IMR-90 (cell line): ENCODE measurements around the gene CC2D2A. TPM values are rescaled to one million over a fixed set of nuclear protein-coding genes. Genes with fewer than 3 reads are reported as not detected.
A peak's percentile ranks its signal among the peaks of the same experiment; 100 is the strongest.

Experiments used
- ATAC-seq: fragments of 200-7000 bp; cut with Tn5 transposase; 2 replicates; pipeline ENCODE4 v1.9.1; 2020; ENCODE audit warnings: low read depth, mild to moderate bottlenecking, moderate library complexity
- BruUV-seq: library from RNA; stranded (reverse); fragments of 400-500 nt; replicated peaks from 2 replicates; lab custom pipeline; 2021; lab: Mats Ljungman, UMichigan
- CTCF ChIA-PET: fragments of 300-600 bp; formaldehyde crosslinking; extraction: SDS; loops from one replicate; lab custom pipeline; 2021; ENCODE audit warnings: antibody characterized with exemption; lab: Yijun Ruan, JAX
- POLR2A ChIA-PET: fragments of 300-600 bp; sonication (Branson Sonifier 250); formaldehyde crosslinking; loops from one replicate; lab custom pipeline; 2022; ENCODE audit warnings: antibody characterized with exemption; ENCODE audit not compliant: unreplicated experiment; lab: Charles Lee
- DNase-seq: peaks from one replicate; pipeline ENCODE4 v3.0.0; 2013
- H2AFZ ChIP-seq: replicated peaks from 2 replicates; pipeline ENCODE3; 2013; ENCODE audit warnings: low read length, mild to moderate bottlenecking; ENCODE audit not compliant: poor library complexity
- H2AK5ac ChIP-seq: 2 replicates; pipeline ENCODE4 v1.6.1; 2013; ENCODE audit warnings: low read depth, low read length, inconsistent platforms
- H2AK9ac ChIP-seq: replicated peaks from 2 replicates; pipeline ENCODE3; 2013; ENCODE audit warnings: mild to moderate bottlenecking, low read depth, low read length, moderate library complexity; ENCODE audit not compliant: poor library complexity
- H2BK120ac ChIP-seq: 2 replicates; pipeline ENCODE4 v1.6.1; 2013; ENCODE audit warnings: low read depth, low read length, inconsistent platforms
- H2BK15ac ChIP-seq: 3 replicates; pipeline ENCODE4 v1.6.1; 2013; ENCODE audit warnings: low read depth, low read length, inconsistent platforms
- H2BK20ac ChIP-seq: 2 replicates; pipeline ENCODE4 v1.6.1; 2013; ENCODE audit warnings: low read depth, mild to moderate bottlenecking, inconsistent platforms, low read length, moderate library complexity
- H2BK5ac ChIP-seq: 2 replicates; pipeline ENCODE4 v1.6.1; 2013; ENCODE audit warnings: mild to moderate bottlenecking, low read depth, low read length, inconsistent platforms; ENCODE audit not compliant: poor library complexity, severe bottlenecking
- H3K14ac ChIP-seq: replicated peaks from 2 replicates; pipeline ENCODE4 v1.6.1; 2013; ENCODE audit warnings: low read depth, low read length, inconsistent platforms
- H3K18ac ChIP-seq: 2 replicates; pipeline ENCODE4 v1.6.1; 2013; ENCODE audit warnings: low read depth, low read length, control low read depth
- H3K23ac ChIP-seq: 2 replicates; pipeline ENCODE4 v1.6.1; 2013; ENCODE audit warnings: low read depth, low read length, inconsistent platforms
- H3K27ac ChIP-seq: 2 replicates; pipeline ENCODE4 v1.5.1; 2013; ENCODE audit warnings: mild to moderate bottlenecking, control low read depth, low read length; ENCODE audit not compliant: insufficient read depth
- H3K27me3 ChIP-seq: 2 replicates; pipeline ENCODE4 v1.6.1; 2013; ENCODE audit warnings: low read length; ENCODE audit not compliant: control insufficient read depth, insufficient read depth
- H3K36me3 ChIP-seq: 2 replicates; pipeline ENCODE4 v1.6.1; 2013; ENCODE audit warnings: low read length, mixed read lengths; ENCODE audit not compliant: control insufficient read depth, insufficient read depth
- H3K4ac ChIP-seq: 2 replicates; pipeline ENCODE4 v1.6.1; 2013; ENCODE audit warnings: low read depth, low read length, inconsistent platforms
- H3K4me1 ChIP-seq: 2 replicates; pipeline ENCODE4 v1.6.1; 2013; ENCODE audit warnings: low read length, mixed read lengths; ENCODE audit not compliant: control insufficient read depth, insufficient read depth
- H3K4me2 ChIP-seq: 2 replicates; pipeline ENCODE4 v1.6.1; 2013; ENCODE audit warnings: low read depth, mild to moderate bottlenecking, control low read depth, low read length, moderate library complexity
- H3K4me3 ChIP-seq: 2 replicates; pipeline ENCODE4 v1.5.1; 2013; ENCODE audit warnings: low read depth, mild to moderate bottlenecking, control low read depth, low read length, moderate library complexity; ENCODE audit not compliant: insufficient read depth
- H3K56ac ChIP-seq: 2 replicates; pipeline ENCODE4 v1.6.1; 2013; ENCODE audit warnings: low read length, inconsistent platforms; ENCODE audit not compliant: insufficient read depth; ENCODE audit errors: extremely low read depth
- H3K79me1 ChIP-seq, 2 experiments: 2 replicates each; pipeline ENCODE4 v1.6.1; 2013; ENCODE audit warnings: low read length in 2 of 2, inconsistent platforms in 1 of 2, low read depth in 1 of 2
- H3K9ac ChIP-seq: 2 replicates; pipeline ENCODE4 v1.6.1; 2013; ENCODE audit warnings: low read depth, low read length, control low read depth
- H3K9me1 ChIP-seq: 2 replicates; pipeline ENCODE4 v1.6.1; 2013; ENCODE audit warnings: low read length, inconsistent platforms; ENCODE audit not compliant: insufficient read depth
- H3K9me3 ChIP-seq: 2 replicates; pipeline ENCODE4 v1.6.1; 2013; ENCODE audit warnings: low read length; ENCODE audit not compliant: control insufficient read depth, insufficient read depth
- H4K20me1 ChIP-seq: 2 replicates; pipeline ENCODE4 v1.6.1; 2013; ENCODE audit warnings: low read length, inconsistent platforms; ENCODE audit not compliant: insufficient read depth
- H4K5ac ChIP-seq: 2 replicates; pipeline ENCODE4 v1.6.1; 2013; ENCODE audit warnings: mild to moderate bottlenecking, low read depth, low read length, control low read depth
- H4K8ac ChIP-seq, 2 experiments: 2 replicates each; pipeline ENCODE4 v1.6.1; 2013; ENCODE audit warnings: low read depth in 2 of 2, low read length in 2 of 2, control low read depth in 1 of 2, inconsistent platforms in 1 of 2
- H4K91ac ChIP-seq: 2 replicates; pipeline ENCODE4 v1.6.1; 2013; ENCODE audit warnings: low read depth, low read length, inconsistent platforms; ENCODE audit not compliant: insufficient read depth
- POLR2A ChIP-seq: IDR thresholded peaks from 2 replicates; pipeline ENCODE4 v1.6.1; 2012; ENCODE audit warnings: mild to moderate bottlenecking, low read depth, low read length
- whole genome bisulfite sequencing, 2 experiments: methylation state at CpG; one replicate each; pipeline versions ENCODE4 v1.1.5 to v1.1.7; 2013; ENCODE audit warnings: missing lambda C conversion rate in 2 of 2; ENCODE audit not compliant: insufficient read length in 1 of 2; ENCODE audit errors: extremely low coverage in 2 of 2; 5-methylcytosine and 5-hydroxymethylcytosine counted together
- dilution Hi-C: fragments of 300-500 bp; cut with HindIII; formaldehyde crosslinking; loops from one replicate; pipeline ENCODE4 v1.14.3; 2018; ENCODE audit warnings: low sequenced_read_pairs; ENCODE audit not compliant: unreplicated experiment
- in situ Hi-C: fragments of 300-500 bp; cut with MboI; formaldehyde crosslinking; loops from 3 replicates; pipeline ENCODE4 v1.14.3; 2019; ENCODE audit warnings: low sequenced_read_pairs, inconsistent platforms, mixed read lengths
- intact Hi-C: fragments of 100-400 bp; cut with micrococcal nuclease; formaldehyde crosslinking; loops from 2 replicates; pipeline ENCODE4 v1.10.0; 2022
- polyA plus RNA-seq, 3 experiments: library from polyadenylated mRNA; depleted of rRNA; stranded (reverse); fragments of >200 nt; gene quantifications; 2 replicates each; pipeline ENCODE4 v1.2.3, GENCODE V29; 2012; ENCODE audit warnings: low replicate concordance in 1 of 3
- total RNA-seq: library from RNA; depleted of rRNA; stranded (reverse); fragments of >200 nt; gene quantifications from 2 replicates; pipeline ENCODE4 v1.2.3, GENCODE V29; 2012

CC2D2A gene
- total and polyA plus RNA-seq, 2 of the 4 experiments (the other 2 are of a cell fraction) = 20.8 to 26.3 TPM

- intact Hi-C loops (no loop called here), in situ Hi-C loops (loop anchor here (25.0 kb wide), 1 partner anchor 723 kb away; no protein-coding TSS in a partner anchor), dilution Hi-C loops (no loop called here)
- H3K4me1 ChIP-seq = peaks cover 7% of the 10 kb centered on the region; the same call in 1 of the 2 replicates
- H3K27ac ChIP-seq = peak overlapping the region; percentile 70; the same call in 1 of the 2 replicates
- peak overlapping the region; percentile 67 for H4K91ac ChIP-seq
- H3K4ac ChIP-seq = peak overlapping the region; percentile 63
- H3K9me1 ChIP-seq = no peaks in the 10 kb centered on the region; the same call in 1 of the 2 replicates
- H4K5ac ChIP-seq = peak overlapping the region; percentile 49
- no peak overlapping the region for H3K56ac ChIP-seq
- peak; percentile 4 for DNase-seq
- H4K8ac ChIP-seq = peak overlapping the region in 1 of 2 experiments; percentile 36; a peak in 1 of 4 replicates
- H3K4me3 ChIP-seq = no peak overlapping the region
- POLR2A ChIA-PET = no interaction called here
- peaks cover 2% of the 10 kb centered on the region; the same call in 1 of the 2 replicates for H4K20me1 ChIP-seq
- no peak for TF ChIP-seq POLR2A
- BruUV-seq = no TSS peak
- H3K18ac ChIP-seq = peak overlapping the region; percentile 42; the same call in 1 of the 2 replicates
- no peak overlapping the region; the same call in 1 of the 2 replicates for H3K14ac ChIP-seq
- peak overlapping the region; percentile 68; the same call in 2 of the 3 replicates for H2BK15ac ChIP-seq
- H2BK20ac ChIP-seq = peak overlapping the region; percentile 81
- H2AK5ac ChIP-seq = peak overlapping the region; percentile 62
- WGBS, 2 experiments = 90 to 100% methylated on average over 1 to 2 of the region's 2 CpGs
- no peak overlapping the region for H2AK9ac ChIP-seq
- peak overlapping the region; percentile 83; the same call in 1 of the 2 replicates for H2BK120ac ChIP-seq
- peaks cover 4 to 11% of the 10 kb centered on the region in 2 experiments; a peak in 3 of 4 replicates for H3K79me1 ChIP-seq
- no peak overlapping the region for H3K23ac ChIP-seq
- no peak overlapping the region for H2AFZ ChIP-seq
- H3K9me3 ChIP-seq = peaks cover 3% of the 10 kb centered on the region
- CTCF ChIA-PET = interaction anchor here (1.1 to 1.9 kb wide), 2 partner anchors 10 to 11 kb away, joined by 3 to 4 read pairs; no protein-coding TSS in a partner anchor
- no peak overlapping the region for H3K9ac ChIP-seq
- H3K4me2 ChIP-seq = no peak overlapping the region
- ATAC-seq = no peak
- H3K36me3 ChIP-seq = peaks cover 2% of the 10 kb centered on the region; the same call in 1 of the 2 replicates
- H2BK5ac ChIP-seq = no peak overlapping the region
- H3K27me3 ChIP-seq = no peaks in the 10 kb centered on the region
Observed at GRCh38 chr4:15489551-15489950, 19.9 kb downstream of the CC2D2A start.
